SU-DHL-6 (cell line): ENCODE data around the gene NAPA.

ENCODE experiments used
- H2AFZ ChIP-seq: fragments of 200-600 bp; sonication (generic); 2 replicates; pipeline ENCODE4 v1.6.1; 2014; ENCODE audit warnings: low read depth, mild to moderate bottlenecking, moderate library complexity, mixed read lengths, antibody characterized with exemption, low read length; ENCODE audit not compliant: severe bottlenecking
- H3F3A ChIP-seq: fragments of 200-600 bp; shearing (Covaris generic); 2 replicates; pipeline ENCODE4 v1.6.0; 2016; ENCODE audit warnings: antibody characterized with exemption, mild to moderate bottlenecking; ENCODE audit not compliant: insufficient read depth
- H3K27ac ChIP-seq: fragments of 200-600 bp; sonication (generic); 2 replicates; pipeline ENCODE4 v1.5.1; 2016; ENCODE audit warnings: low read depth, mild to moderate bottlenecking, low read length, moderate library complexity, mixed read lengths
- H3K27me3 ChIP-seq: fragments of 200-600 bp; sonication (generic), shearing (Covaris generic); 2 replicates; pipeline ENCODE4 v1.6.0; 2014; ENCODE audit warnings: mild to moderate bottlenecking, low read length
- H3K36me3 ChIP-seq: fragments of 200-600 bp; sonication (generic); 2 replicates; pipeline ENCODE4 v1.6.1; 2014; ENCODE audit warnings: mild to moderate bottlenecking, low read length, mixed read lengths
- H3K4me2 ChIP-seq: fragments of 300-600, 200-600 bp; shearing (Covaris generic), sonication (generic); 2 replicates; pipeline ENCODE4 v1.6.0; 2014; ENCODE audit warnings: low read length, low read depth, mild to moderate bottlenecking; ENCODE audit not compliant: poor library complexity, severe bottlenecking
- H3K4me3 ChIP-seq: fragments of 200-600 bp; sonication (generic); 2 replicates; pipeline ENCODE4 v1.5.1; 2014; ENCODE audit warnings: antibody characterized with exemption, low read length, mild to moderate bottlenecking, mixed read lengths; ENCODE audit not compliant: insufficient read depth, poor library complexity, severe bottlenecking
- H3K79me2 ChIP-seq: fragments of 200-600 bp; sonication (generic); 2 replicates; pipeline ENCODE4 v1.6.1; 2014; ENCODE audit warnings: mild to moderate bottlenecking, low read length, moderate library complexity; ENCODE audit not compliant: insufficient read depth
- H3K9ac ChIP-seq: fragments of 200-600 bp; sonication (generic); 2 replicates; pipeline ENCODE4 v1.7.0; 2014; ENCODE audit warnings: mild to moderate bottlenecking, low read length
- H3K9me2 ChIP-seq: fragments of 200-600 bp; sonication (generic); replicated peaks from 2 replicates; pipeline ENCODE4 v1.6.1; 2014; ENCODE audit warnings: low read length; ENCODE audit not compliant: insufficient read depth
- H3K9me3 ChIP-seq: fragments of 200-600 bp; sonication (generic); 2 replicates; pipeline ENCODE4 v1.6.1; 2014; ENCODE audit warnings: low read length, mixed read lengths; ENCODE audit not compliant: insufficient read depth
- H4K20me1 ChIP-seq: fragments of 200-600 bp; sonication (generic); 2 replicates; pipeline ENCODE4 v1.6.1; 2014; ENCODE audit warnings: low read depth, mild to moderate bottlenecking, antibody characterized with exemption, low read length, moderate library complexity, mixed read lengths
- CTCF ChIP-seq: fragments of 200-600 bp; sonication (generic); IDR thresholded peaks from one replicate; pipeline ENCODE4 v1.5.1; 2017; ENCODE audit warnings: antibody characterized with exemption, mild to moderate bottlenecking, low read length, moderate library complexity; ENCODE audit not compliant: insufficient read depth, poor library complexity, severe bottlenecking
- EZH2phosphoT487 ChIP-seq: fragments of 200-600 bp; sonication (generic), shearing (Covaris generic); conservative IDR thresholded peaks from 2 replicates; pipeline ENCODE4 v1.6.1; 2018; ENCODE audit warnings: mild to moderate bottlenecking, antibody characterized with exemption, low read length, moderate library complexity, mixed read lengths

The NAPA gene

DNA sequence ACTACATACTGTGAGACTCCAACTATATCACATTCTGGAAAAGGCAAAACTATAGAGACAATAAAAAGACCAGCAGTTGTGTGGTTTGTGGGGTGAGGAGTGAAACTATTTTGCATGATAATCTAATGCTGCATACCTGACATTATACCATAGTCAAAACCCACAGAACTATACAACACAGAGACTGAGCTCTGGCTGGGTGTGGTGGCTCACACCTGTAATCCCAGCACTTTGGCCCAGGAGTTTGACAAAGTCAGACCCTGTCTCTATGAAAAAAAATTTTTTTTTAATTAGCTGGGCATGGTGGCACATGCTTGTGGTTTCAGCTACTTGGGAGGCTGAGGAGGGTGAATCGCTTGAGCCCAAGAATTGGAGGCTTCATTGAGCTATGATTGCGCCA lies 46.1 kb upstream of the NAPA start:
- Histone ChIP-seq H3K4me3 (no peak overlapping the region), H3K4me2 (no peak overlapping the region), H3K9me3 (no peaks in the 10 kb centered on the region)

DNA sequence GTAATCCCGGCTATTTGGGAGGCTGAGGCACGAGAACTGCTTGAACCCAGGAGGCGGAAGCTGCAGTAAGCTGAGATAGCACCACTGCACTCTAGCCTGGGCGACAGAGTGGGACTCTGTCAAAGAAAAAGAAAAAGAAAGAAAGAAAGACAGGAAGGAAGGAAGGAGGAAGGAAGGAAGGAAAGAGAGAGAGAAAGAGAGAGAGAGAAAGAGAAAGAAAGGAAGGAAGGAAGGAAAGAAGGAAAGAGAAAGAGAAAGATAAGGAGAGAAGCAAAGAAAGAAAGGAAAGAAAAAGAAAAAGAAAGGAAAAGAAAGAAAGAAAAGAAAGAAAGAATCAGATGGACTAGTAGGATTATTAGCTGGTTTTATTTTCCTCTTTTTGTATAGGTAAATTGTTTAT lies 35.3 kb upstream of the NAPA start:
- H3F3A ChIP-seq = no peaks in the 10 kb centered on the region
- no peak overlapping the region for H3K4me2 ChIP-seq
- H2AFZ ChIP-seq = no peak overlapping the region
- TF ChIP-seq EZH2phosphoT487 (no peak), CTCF (no peak)
- no peaks in the 10 kb centered on the region for H3K9me2 ChIP-seq
- no peaks in the 10 kb centered on the region for H3K9me3 ChIP-seq
- H3K27ac ChIP-seq = no peak overlapping the region
- no peaks in the 10 kb centered on the region for H3K27me3 ChIP-seq
- H3K36me3 ChIP-seq = no peaks in the 10 kb centered on the region
- H3K4me3 ChIP-seq = no peak overlapping the region
- H4K20me1 ChIP-seq = no peaks in the 10 kb centered on the region
- no peaks in the 10 kb centered on the region for H3K79me2 ChIP-seq
- no peak overlapping the region for H3K9ac ChIP-seq

More for the DNA sequence above, 46.1 kb upstream of the NAPA start:
- Histone ChIP-seq H4K20me1 (no peaks in the 10 kb centered on the region), H3K79me2 (no peaks in the 10 kb centered on the region), H2AFZ (no peak overlapping the region), H3K9ac (no peak overlapping the region), H3K27me3 (no peaks in the 10 kb centered on the region), H3F3A (no peaks in the 10 kb centered on the region), H3K9me2 (no peaks in the 10 kb centered on the region), H3K27ac (no peak overlapping the region), H3K36me3 (no peaks in the 10 kb centered on the region)
- TF ChIP-seq EZH2phosphoT487 (no peak), CTCF (no peak)

DNA sequence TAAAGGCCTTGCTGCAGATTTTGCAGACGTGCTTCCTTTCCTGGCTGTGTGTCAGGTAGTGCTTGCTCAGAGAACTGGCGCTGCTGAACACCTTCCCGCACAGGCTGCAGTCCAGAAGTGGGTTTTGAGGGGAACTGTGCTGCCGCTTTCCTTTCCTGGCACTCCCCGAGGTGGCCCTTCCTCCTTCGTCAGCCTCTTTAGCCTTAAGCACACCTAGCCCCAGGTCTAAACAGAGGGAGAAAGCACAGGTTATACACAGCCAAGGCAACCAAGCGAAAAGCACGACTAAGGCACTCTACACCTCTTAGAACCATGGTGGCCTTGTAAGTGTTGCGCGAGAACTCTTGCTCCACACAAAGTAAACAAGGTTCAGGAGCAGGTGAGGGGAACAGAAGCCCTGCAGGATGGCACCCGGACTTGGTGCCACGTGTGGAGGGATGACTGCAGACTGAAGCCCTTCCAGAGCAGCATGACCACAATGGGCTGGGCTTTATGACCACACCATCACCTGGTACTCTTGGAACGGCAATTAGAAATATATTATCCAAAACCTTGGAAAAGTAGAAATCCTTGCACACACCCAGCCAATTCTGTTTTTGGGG lies 34.5 kb upstream of the NAPA start:
- Histone ChIP-seq H4K20me1 (no peaks in the 10 kb centered on the region), H2AFZ (no peak overlapping the region), H3K27ac (no peak overlapping the region), H3K4me3 (no peak overlapping the region), H3K4me2 (no peak overlapping the region), H3K79me2 (no peaks in the 10 kb centered on the region), H3K9ac (no peak overlapping the region), H3K36me3 (no peaks in the 10 kb centered on the region), H3F3A (no peaks in the 10 kb centered on the region), H3K9me3 (no peaks in the 10 kb centered on the region), H3K9me2 (no peaks in the 10 kb centered on the region), H3K27me3 (no peaks in the 10 kb centered on the region)
- no peak for TF ChIP-seq CTCF
- no peak for TF ChIP-seq EZH2phosphoT487

GRCh38 chr19:47547199-47547598 lies 32.3 kb upstream of the NAPA start:
- H4K20me1 ChIP-seq = no peaks in the 10 kb centered on the region
- H3K4me3 ChIP-seq = no peak overlapping the region
- no peaks in the 10 kb centered on the region for H3K9me2 ChIP-seq
- no peaks in the 10 kb centered on the region for H3K9me3 ChIP-seq
- no peak overlapping the region for H3K9ac ChIP-seq
- no peaks in the 10 kb centered on the region for H3F3A ChIP-seq
- TF ChIP-seq CTCF (no peak), EZH2phosphoT487 (no peak)
- no peaks in the 10 kb centered on the region for H3K79me2 ChIP-seq
- H2AFZ ChIP-seq = no peak overlapping the region
- H3K36me3 ChIP-seq = no peaks in the 10 kb centered on the region
- H3K27me3 ChIP-seq = no peaks in the 10 kb centered on the region
- H3K4me2 ChIP-seq = no peak overlapping the region
- no peak overlapping the region for H3K27ac ChIP-seq
